ENCODE measurements around the gene C11orf68. TPM values are rescaled to one million over a fixed set of nuclear protein-coding genes. Genes with fewer than 3 reads are reported as not detected.
A peak's percentile ranks its signal among the peaks of the same experiment; 100 is the strongest.

Gene C11orf68
- total and polyA plus RNA-seq, 9 of the 15 experiments (the other 6 are each of a cell fraction or from before 2014, with no cell fraction given): 3.6 to 35.9 (median 12.8) TPM

DNA sequence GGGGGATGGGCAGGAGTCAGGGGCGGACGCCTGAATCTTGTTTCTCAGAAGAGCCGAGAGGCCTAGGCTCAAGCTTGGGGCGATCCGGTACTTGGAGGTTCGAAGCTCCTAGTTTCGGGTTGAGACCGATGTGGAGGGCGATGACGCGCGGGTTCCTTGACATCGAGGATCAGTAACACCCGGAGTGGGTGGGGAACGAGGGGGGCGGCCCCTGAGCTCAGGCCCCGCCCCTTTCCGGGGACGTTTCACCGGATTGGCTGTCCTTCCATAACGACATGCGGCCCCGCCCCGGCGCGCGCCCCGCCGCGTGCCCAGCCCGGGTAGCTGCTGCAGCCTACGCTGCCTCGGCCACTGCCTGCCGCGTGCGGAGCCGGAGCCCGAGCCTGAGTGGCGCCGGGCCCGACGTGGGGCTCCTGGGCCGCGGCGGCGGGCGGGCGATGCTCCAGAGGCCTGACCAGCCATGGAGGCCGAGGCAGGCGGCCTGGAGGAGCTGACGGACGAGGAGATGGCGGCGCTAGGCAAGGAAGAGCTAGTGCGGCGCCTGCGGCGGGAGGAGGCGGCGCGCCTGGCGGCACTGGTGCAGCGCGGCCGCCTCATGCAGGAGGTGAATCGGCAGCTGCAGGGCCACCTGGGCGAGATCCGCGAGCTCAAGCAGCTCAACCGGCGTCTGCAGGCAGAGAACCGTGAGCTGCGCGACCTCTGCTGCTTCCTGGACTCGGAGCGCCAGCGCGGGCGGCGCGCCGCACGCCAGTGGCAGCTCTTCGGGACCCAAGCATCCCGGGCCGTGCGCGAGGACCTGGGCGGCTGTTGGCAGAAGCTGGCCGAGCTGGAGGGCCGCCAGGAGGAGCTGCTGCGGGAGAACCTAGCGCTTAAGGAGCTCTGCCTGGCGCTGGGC is 28.3 kb downstream of the C11orf68 start, which contains the start of gene CCDC85B (continued):
- TF ChIP-seq, protein P1, sequence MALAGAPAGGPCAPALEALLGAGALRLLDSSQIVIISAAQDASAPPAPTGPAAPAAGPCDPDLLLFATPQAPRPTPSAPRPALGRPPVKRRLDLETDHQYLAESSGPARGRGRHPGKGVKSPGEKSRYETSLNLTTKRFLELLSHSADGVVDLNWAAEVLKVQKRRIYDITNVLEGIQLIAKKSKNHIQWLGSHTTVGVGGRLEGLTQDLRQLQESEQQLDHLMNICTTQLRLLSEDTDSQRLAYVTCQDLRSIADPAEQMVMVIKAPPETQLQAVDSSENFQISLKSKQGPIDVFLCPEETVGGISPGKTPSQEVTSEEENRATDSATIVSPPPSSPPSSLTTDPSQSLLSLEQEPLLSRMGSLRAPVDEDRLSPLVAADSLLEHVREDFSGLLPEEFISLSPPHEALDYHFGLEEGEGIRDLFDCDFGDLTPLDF (CRISPR knock-in tag; IDR thresholded peaks at IDR 0.05): no peak
- TF ChIP-seq, protein P2, sequence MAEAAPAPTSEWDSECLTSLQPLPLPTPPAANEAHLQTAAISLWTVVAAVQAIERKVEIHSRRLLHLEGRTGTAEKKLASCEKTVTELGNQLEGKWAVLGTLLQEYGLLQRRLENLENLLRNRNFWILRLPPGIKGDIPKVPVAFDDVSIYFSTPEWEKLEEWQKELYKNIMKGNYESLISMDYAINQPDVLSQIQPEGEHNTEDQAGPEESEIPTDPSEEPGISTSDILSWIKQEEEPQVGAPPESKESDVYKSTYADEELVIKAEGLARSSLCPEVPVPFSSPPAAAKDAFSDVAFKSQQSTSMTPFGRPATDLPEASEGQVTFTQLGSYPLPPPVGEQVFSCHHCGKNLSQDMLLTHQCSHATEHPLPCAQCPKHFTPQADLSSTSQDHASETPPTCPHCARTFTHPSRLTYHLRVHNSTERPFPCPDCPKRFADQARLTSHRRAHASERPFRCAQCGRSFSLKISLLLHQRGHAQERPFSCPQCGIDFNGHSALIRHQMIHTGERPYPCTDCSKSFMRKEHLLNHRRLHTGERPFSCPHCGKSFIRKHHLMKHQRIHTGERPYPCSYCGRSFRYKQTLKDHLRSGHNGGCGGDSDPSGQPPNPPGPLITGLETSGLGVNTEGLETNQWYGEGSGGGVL (CRISPR knock-in tag; IDR thresholded peaks at IDR 0.05): no peak
- no peak for TF ChIP-seq SMARCE1 (IDR thresholded peaks at IDR 0.05)
- TF ChIP-seq NFATC3 (IDR thresholded peaks at IDR 0.05): no peak
- no peak for TF ChIP-seq LCOR (CRISPR knock-in tag; IDR thresholded peaks at IDR 0.05)
- TF ChIP-seq THRAP3 (IDR thresholded peaks at IDR 0.05; ENCODE audit: borderline replicate concordance): no peak
- TF ChIP-seq, protein P3, sequence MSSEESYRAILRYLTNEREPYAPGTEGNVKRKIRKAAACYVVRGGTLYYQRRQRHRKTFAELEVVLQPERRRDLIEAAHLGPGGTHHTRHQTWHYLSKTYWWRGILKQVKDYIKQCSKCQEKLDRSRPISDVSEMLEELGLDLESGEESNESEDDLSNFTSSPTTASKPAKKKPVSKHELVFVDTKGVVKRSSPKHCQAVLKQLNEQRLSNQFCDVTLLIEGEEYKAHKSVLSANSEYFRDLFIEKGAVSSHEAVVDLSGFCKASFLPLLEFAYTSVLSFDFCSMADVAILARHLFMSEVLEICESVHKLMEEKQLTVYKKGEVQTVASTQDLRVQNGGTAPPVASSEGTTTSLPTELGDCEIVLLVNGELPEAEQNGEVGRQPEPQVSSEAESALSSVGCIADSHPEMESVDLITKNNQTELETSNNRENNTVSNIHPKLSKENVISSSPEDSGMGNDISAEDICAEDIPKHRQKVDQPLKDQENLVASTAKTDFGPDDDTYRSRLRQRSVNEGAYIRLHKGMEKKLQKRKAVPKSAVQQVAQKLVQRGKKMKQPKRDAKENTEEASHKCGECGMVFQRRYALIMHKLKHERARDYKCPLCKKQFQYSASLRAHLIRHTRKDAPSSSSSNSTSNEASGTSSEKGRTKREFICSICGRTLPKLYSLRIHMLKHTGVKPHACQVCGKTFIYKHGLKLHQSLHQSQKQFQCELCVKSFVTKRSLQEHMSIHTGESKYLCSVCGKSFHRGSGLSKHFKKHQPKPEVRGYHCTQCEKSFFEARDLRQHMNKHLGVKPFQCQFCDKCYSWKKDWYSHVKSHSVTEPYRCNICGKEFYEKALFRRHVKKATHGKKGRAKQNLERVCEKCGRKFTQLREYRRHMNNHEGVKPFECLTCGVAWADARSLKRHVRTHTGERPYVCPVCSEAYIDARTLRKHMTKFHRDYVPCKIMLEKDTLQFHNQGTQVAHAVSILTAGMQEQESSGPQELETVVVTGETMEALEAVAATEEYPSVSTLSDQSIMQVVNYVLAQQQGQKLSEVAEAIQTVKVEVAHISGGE (CRISPR knock-in tag; IDR thresholded peaks at IDR 0.05): peak in 2 of 3 experiments; percentile 41 to 43; a peak in 1 of 6 replicates
- TF ChIP-seq NR3C1 (CRISPR knock-in tag; IDR thresholded peaks at IDR 0.05): peak; percentile 67; the same call in 1 of the 2 replicates
- TF ChIP-seq, protein P4, sequence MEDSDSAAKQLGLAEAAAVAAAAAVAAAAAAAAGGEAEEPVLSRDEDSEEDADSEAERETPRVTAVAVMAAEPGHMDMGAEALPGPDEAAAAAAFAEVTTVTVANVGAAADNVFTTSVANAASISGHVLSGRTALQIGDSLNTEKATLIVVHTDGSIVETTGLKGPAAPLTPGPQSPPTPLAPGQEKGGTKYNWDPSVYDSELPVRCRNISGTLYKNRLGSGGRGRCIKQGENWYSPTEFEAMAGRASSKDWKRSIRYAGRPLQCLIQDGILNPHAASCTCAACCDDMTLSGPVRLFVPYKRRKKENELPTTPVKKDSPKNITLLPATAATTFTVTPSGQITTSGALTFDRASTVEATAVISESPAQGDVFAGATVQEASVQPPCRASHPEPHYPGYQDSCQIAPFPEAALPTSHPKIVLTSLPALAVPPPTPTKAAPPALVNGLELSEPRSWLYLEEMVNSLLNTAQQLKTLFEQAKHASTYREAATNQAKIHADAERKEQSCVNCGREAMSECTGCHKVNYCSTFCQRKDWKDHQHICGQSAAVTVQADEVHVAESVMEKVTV (CRISPR knock-in tag; IDR thresholded peaks at IDR 0.05): 0 out of 2 replicates have a peak, but pooled peaks have one; percentile 10
- no peak for TF ChIP-seq RCOR1 (IDR thresholded peaks at IDR 0.05; ENCODE audit: borderline replicate concordance in 1 of 2, low read depth in 2 of 2, low read length in 2 of 2)
